GM13977 (cell line): ENCODE measurements around the gene NKAIN4.

Experiments
- DNase-seq: peaks from one replicate; pipeline ENCODE4 v3.0.0; 2012; ENCODE audit warnings: low spot score
- CTCF ChIP-seq: IDR thresholded peaks from 2 replicates; pipeline ENCODE4 v1.5.1; 2012; ENCODE audit warnings: mild to moderate bottlenecking, control low read depth; ENCODE audit not compliant: insufficient read depth; ENCODE audit errors: extremely low read depth, missing control alignments
- in situ Hi-C: fragments of 300-500 bp; cut with MboI; formaldehyde crosslinking; loops from one replicate; pipeline ENCODE4 v1.12.0; 2022; ENCODE audit warnings: low sequenced_read_pairs, low pct_unique_long_range_greater_than_20kb, mixed read lengths, inconsistent platforms; ENCODE audit not compliant: unreplicated experiment

The NKAIN4 gene

GRCh38 chr20:63208346-63208909 is 45.8 kb downstream of the NKAIN4 start:
- TF ChIP-seq CTCF: no peak
- in situ Hi-C loops: no loop called here
- DNase-seq: no peak

- no peak for DNase-seq
- in situ Hi-C loops: no loop called here
- TF ChIP-seq CTCF: no peak
These were observed 47.4 kb downstream of the NKAIN4 start for GRCh38 chr20:63206878-63207277.

GRCh38 chr20:63205896-63206295 is 48.4 kb downstream of the NKAIN4 start:
- no peak for TF ChIP-seq CTCF
- in situ Hi-C loops: no loop called here
- DNase-seq: no peak

GRCh38 chr20:63204362-63204761 is 49.9 kb downstream of the NKAIN4 start:
- in situ Hi-C loops: no loop called here
- no peak for DNase-seq
- no peak for TF ChIP-seq CTCF

- no peak for DNase-seq
- in situ Hi-C loops: no loop called here
- TF ChIP-seq CTCF: no peak
These were observed 51.3 kb downstream of the NKAIN4 start for GRCh38 chr20:63202811-63203526.

GRCh38 chr20:63202021-63202420 is 52.2 kb downstream of the NKAIN4 start:
- no peak for TF ChIP-seq CTCF
- DNase-seq: no peak
- in situ Hi-C loops: no loop called here
